Gastroesophageal sphincter (tissue), 4 donors: Measurements from ENCODE around the gene IFI35. TPM values are rescaled to one million over a fixed set of nuclear protein-coding genes. Genes with fewer than 3 reads are reported as not detected.

Experiments
- ATAC-seq: fragments of 150-250 bp; one replicate; pipeline ENCODE4 v1.9.1; 2016; ENCODE audit warnings: mild to moderate bottlenecking, moderate library complexity
- H3K27ac ChIP-seq, 4 donors: fragments of 200-600 bp; sonication (generic) in 3 of 4; 1 replicate in 3 of 4; 2 replicates in 1 of 4; pipeline ENCODE4 v1.5.1; 2016 to 2019
- H3K27me3 ChIP-seq: fragments of 200-600 bp; sonication (generic); one replicate; pipeline ENCODE4 v1.5.1; 2019
- H3K36me3 ChIP-seq, 2 donors: fragments of 200-600 bp; sonication (generic); one replicate each; pipeline ENCODE4 v1.5.1; 2019; ENCODE audit warnings: control low read depth in 1 of 2
- H3K4me1 ChIP-seq, 3 donors: fragments of 200-600 bp; sonication (generic); 1 replicate in 2 of 3; 2 replicates in 1 of 3; pipeline ENCODE4 v1.5.1; 2016 to 2019; ENCODE audit warnings: control low read depth in 2 of 3
- H3K4me3 ChIP-seq, 2 donors: fragments of 200-600 bp; sonication (generic); one replicate each; pipeline ENCODE4 v1.5.1; 2019; ENCODE audit warnings: mild to moderate bottlenecking in 1 of 2, moderate library complexity in 1 of 2
- H3K9me3 ChIP-seq, 3 donors: fragments of 200-600 bp; sonication (generic); one replicate each; pipeline ENCODE4 v1.5.1; 2017 to 2019; ENCODE audit warnings: control low read depth in 2 of 3
- CTCF ChIP-seq, 4 experiments: fragments of 200-600 bp in 2 of 4; fragments of 450-650 bp in 2 of 4; sonication (generic) in 1 of 4; IDR thresholded peaks; one replicate each; pipeline ENCODE4 v1.5.1; 2017 to 2019; ENCODE audit warnings: antibody characterized with exemption in 4 of 4, mild to moderate bottlenecking in 2 of 4, moderate library complexity in 2 of 4
- EP300 ChIP-seq: sonication (generic); formaldehyde crosslinking; IDR thresholded peaks from one replicate; pipeline ENCODE4 v1.6.1; 2017; ENCODE audit warnings: antibody characterized with exemption, mild to moderate bottlenecking
- POLR2A ChIP-seq, 2 donors: fragments of 450-650 bp; IDR thresholded peaks; one replicate each; pipeline ENCODE4 v1.6.1; 2017; ENCODE audit warnings: antibody characterized with exemption in 2 of 2, mild to moderate bottlenecking in 2 of 2, moderate library complexity in 1 of 2
- POLR2AphosphoS5 ChIP-seq: sonication (generic); formaldehyde crosslinking; IDR thresholded peaks from one replicate; pipeline ENCODE4 v1.6.1; 2017; ENCODE audit warnings: antibody characterized with exemption
- WGBS, 2 donors: methylation state at CpG; one replicate each; pipeline ENCODE4 v1.1.5; 2018; ENCODE audit warnings: low coverage in 1 of 2; 5-methylcytosine and 5-hydroxymethylcytosine counted together
- total RNA-seq, 4 donors: library from RNA; depleted of rRNA; stranded (reverse); fragments of >200 nt; gene quantifications; one replicate each; pipeline ENCODE4 v1.1.0, GENCODE V29; 2016

The IFI35 gene
- total RNA-seq, result 10 to 100 TPM; 17.1 to 27.9 (median 22.9) TPM

- H3K36me3 ChIP-seq, result peaks cover 0 to 32% of the 10 kb centered on the region in 2 donors
- no peaks in the 10 kb centered on the region for H3K27me3 ChIP-seq
- 5 to 26% methylated on average over 7 to 8 of the region's 18 CpGs for WGBS, 2 donors
- TF ChIP-seq POLR2A (IDR thresholded peaks at IDR 0.05), result peak; percentile 30 to 40
- TF ChIP-seq CTCF (IDR thresholded peaks at IDR 0.05), result peak in 3 of 4 experiments; percentile 4 to 80 (median 18)
- no peak for TF ChIP-seq EP300
- peak; percentile 75 for TF ChIP-seq POLR2AphosphoS5
- no peaks in the 10 kb centered on the region for H3K9me3 ChIP-seq
- H3K4me1 ChIP-seq, result peaks cover 0 to 54% (median 3%) of the 10 kb centered on the region in 3 donors
- peak; percentile 87 for ATAC-seq
- H3K4me3 ChIP-seq, result peak within 1 kb of the TSS; percentile 72 to 96
- peak within 1 kb of the TSS; percentile 91 to 96 (median 92) for H3K27ac ChIP-seq
These were observed at the start of gene IFI35 for GRCh38 chr17:43006639-43007551. TSS of gene IFI35 (plus strand) at chr17:43006784. CDS start at chr17:43006948, 164 bp downstream.

DNA sequence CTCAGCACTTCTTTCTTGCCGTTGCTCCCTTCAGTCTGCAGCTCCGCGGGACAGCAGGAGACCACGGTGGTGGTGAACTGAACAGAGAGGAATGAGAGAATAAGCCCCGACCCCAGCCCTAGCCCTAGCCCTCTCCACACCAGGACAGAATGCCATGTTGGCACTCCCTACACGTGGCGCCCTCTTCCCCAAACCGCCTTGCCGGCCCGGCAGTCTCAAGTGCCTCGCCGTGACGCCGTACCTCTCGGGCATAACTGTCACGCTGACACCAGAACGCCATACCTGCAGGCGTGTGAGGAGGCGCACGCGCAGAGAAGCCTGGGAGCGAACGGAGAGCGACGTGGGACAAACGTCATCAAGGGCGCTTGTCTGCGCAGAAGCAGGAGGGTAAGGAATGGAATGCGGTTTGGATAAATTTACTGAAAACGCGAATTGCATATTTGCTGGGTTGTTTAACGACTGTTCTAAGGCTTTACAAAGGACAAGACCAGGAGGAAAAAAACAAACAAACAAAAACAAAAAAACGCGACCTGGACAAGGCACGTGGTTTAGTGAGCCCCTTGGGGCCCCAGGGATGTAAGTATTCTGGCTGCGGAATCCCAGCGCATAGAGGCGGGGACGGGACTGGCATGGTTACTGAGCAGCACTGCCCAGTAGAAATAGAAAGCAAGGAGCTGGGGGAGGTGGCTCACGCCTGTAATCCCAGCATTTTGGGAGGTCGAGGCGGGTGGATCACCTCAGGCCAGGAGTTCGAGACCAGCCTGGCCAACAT lies 42.2 kb upstream of the IFI35 start, which contains the start of gene AARSD1:
Gene AARSD1, minus strand, starts transcription at position 294 of the 772 bp plus-strand sequence. Its CDS starts 14 bp downstream, at position 280.
- Histone ChIP-seq H3K9me3 (no peaks in the 10 kb centered on the region), H3K27ac (peak within 1 kb of the TSS; percentile 87 to 90 (median 90)), H3K36me3 (peaks cover 0 to 36% of the 10 kb centered on the region in 2 donors), H3K4me3 (peak within 1 kb of the TSS; percentile 72 to 89), H3K27me3 (no peaks in the 10 kb centered on the region), H3K4me1 (peaks cover 0 to 23% (median 5%) of the 10 kb centered on the region in 3 donors)
- peak; percentile 97 for ATAC-seq
- 1 to 5% methylated on average over 15 to 30 of the region's 43 CpGs for WGBS, 2 donors
- TF ChIP-seq EP300 (no peak), CTCF (IDR thresholded peaks at IDR 0.05) (peak in 1 of 4 experiments; percentile 9), POLR2AphosphoS5 (peak; percentile 98), POLR2A (IDR thresholded peaks at IDR 0.05) (peak; percentile 75 to 78)

DNA sequence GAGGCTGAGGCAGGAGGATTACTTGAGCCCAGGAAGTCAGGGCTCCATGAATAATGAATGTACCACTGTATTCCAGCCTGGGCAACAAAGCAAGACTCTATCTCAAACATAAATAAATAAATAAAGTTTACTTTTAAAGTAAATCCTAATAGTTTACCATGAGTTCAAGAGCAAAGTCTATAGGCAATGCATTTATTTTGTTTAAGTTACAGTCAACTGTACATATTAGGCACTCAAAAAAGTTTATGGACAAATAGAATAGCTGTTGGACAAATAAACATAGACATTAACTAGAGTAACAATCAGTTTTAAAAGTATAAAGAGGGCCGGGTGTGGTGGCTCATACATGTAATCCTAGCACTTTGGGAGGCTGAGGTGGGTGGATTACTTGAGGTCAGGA lies 38.7 kb upstream of the IFI35 start:
- H3K27ac ChIP-seq, result no peak overlapping the region
- peaks cover 0 to 19% (median 5%) of the 10 kb centered on the region in 3 donors for H3K4me1 ChIP-seq
- TF ChIP-seq CTCF (IDR thresholded peaks at IDR 0.05), result no peak
- TF ChIP-seq POLR2A (IDR thresholded peaks at IDR 0.05), result no peak
- TF ChIP-seq EP300, result no peak
- no peak for TF ChIP-seq POLR2AphosphoS5
- no peaks in the 10 kb centered on the region for H3K9me3 ChIP-seq
- 75% methylated on average over 1 of the region's 1 CpG; no CpG with 5 or more reads in 1 of the 2 donors for WGBS, 2 donors
- no peak for ATAC-seq
- no peaks in the 10 kb centered on the region for H3K27me3 ChIP-seq
- no peak overlapping the region for H3K4me3 ChIP-seq
- H3K36me3 ChIP-seq, result peaks cover 0 to under 1% of the 10 kb centered on the region in 2 donors

DNA sequence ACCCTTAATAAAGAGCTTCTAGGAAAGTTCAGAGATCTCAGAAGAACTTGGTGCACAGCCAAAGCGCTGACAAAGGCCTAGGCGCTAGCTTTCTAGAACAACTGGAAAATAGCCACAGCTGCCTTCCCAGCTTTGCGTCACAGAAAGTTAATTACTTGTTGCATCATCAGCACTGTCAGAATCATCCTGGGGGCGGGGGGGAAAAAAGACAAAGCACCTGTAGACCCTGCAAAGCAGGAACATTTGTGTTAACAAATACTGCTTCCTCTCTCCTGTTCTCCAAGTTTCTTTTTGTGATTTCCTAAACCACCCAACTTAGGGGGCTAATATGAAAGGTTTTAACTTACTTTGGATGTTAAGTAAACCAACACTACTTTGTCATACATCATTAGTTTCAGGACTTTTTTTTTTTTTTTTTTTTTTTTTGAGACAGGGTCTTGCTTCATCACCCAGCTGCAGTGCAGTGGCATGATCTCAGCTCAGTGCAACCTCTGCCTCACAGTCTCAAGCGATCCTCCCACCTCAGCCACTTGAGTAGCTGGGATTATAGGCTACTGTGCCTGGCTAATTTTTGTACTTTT lies 37.5 kb upstream of the IFI35 start:
- Histone ChIP-seq H3K27me3 (no peaks in the 10 kb centered on the region), H3K36me3 (no peaks in the 10 kb centered on the region), H3K4me1 (peaks cover 0 to 8% (median 0%) of the 10 kb centered on the region in 3 donors), H3K27ac (no peak overlapping the region), H3K9me3 (no peaks in the 10 kb centered on the region), H3K4me3 (no peak overlapping the region)
- TF ChIP-seq POLR2A (IDR thresholded peaks at IDR 0.05) (no peak), POLR2AphosphoS5 (no peak), CTCF (IDR thresholded peaks at IDR 0.05) (no peak), EP300 (no peak)
- 22 to 33% methylated on average over 3 of the region's 5 CpGs for WGBS, 2 donors
- ATAC-seq, result no peak
